Keratinocyte (primary cell): Measurements from ENCODE around the gene CTCF. TPM values are rescaled to one million over a fixed set of nuclear protein-coding genes. Genes with fewer than 3 reads are reported as not detected.

Experiments
- DNase-seq: peaks from one replicate; pipeline ENCODE4 v3.0.0-alpha.2; 2011; ENCODE audit warnings: low read depth, missing footprints, low spot score
- FAIRE-seq: peaks from 2 replicates; lab custom pipeline; 2011; peaks lifted over from hg19 to GRCh38; lab: Jason Lieb, UNC
- H2AFZ ChIP-seq: 2 replicates; pipeline ENCODE4 v1.6.0; 2012; ENCODE audit warnings: low read length, control low read depth, inconsistent platforms; ENCODE audit not compliant: control insufficient read depth
- H3K27ac ChIP-seq: 2 replicates; pipeline ENCODE4 v1.5.1; 2011; ENCODE audit warnings: low read length; ENCODE audit not compliant: control insufficient read depth, insufficient read depth
- H3K27me3 ChIP-seq: 3 replicates; pipeline ENCODE4 v1.6.0; 2011; ENCODE audit warnings: low read length; ENCODE audit not compliant: control insufficient read depth, insufficient read depth; ENCODE audit errors: extremely low read depth
- H3K36me3 ChIP-seq, 2 experiments: 2 replicates in 1 of 2; 3 replicates in 1 of 2; pipeline ENCODE4 v1.5.1; 2011; ENCODE audit warnings: low read length in 2 of 2, mild to moderate bottlenecking in 1 of 2; ENCODE audit not compliant: control insufficient read depth in 2 of 2, insufficient read depth in 2 of 2; ENCODE audit errors: extremely low read depth in 1 of 2
- H3K4me1 ChIP-seq: 3 replicates; pipeline ENCODE4 v1.5.1; 2011; ENCODE audit warnings: low read length; ENCODE audit not compliant: control insufficient read depth, insufficient read depth; ENCODE audit errors: extremely low read depth
- H3K4me2 ChIP-seq: 3 replicates; pipeline ENCODE4 v1.6.0; 2011; ENCODE audit warnings: low read depth, low read length; ENCODE audit not compliant: control insufficient read depth, insufficient read depth; ENCODE audit errors: extremely low read depth
- H3K4me3 ChIP-seq, 3 experiments: fragments of 200-600 bp in 1 of 3; sonication (generic) in 1 of 3; 2 replicates in 2 of 3; 3 replicates in 1 of 3; pipeline ENCODE4 v1.5.1; 2011 to 2016; ENCODE audit warnings: low read length in 3 of 3, mild to moderate bottlenecking in 3 of 3, control low read depth in 2 of 3, inconsistent platforms in 1 of 3, low read depth in 1 of 3, mixed read lengths in 1 of 3, mixed run types in 1 of 3, moderate library complexity in 1 of 3; ENCODE audit not compliant: control insufficient read depth in 2 of 3, insufficient read depth in 2 of 3; ENCODE audit errors: extremely low read depth in 1 of 3
- H3K79me2 ChIP-seq: 2 replicates; pipeline ENCODE4 v1.6.0; 2012; ENCODE audit warnings: low read length; ENCODE audit not compliant: control insufficient read depth, insufficient read depth
- H3K9ac ChIP-seq: 3 replicates; pipeline ENCODE4 v1.6.0; 2011; ENCODE audit warnings: low read length; ENCODE audit not compliant: control insufficient read depth, insufficient read depth; ENCODE audit errors: extremely low read depth
- H3K9me1 ChIP-seq: 3 replicates; pipeline ENCODE4 v1.6.0; 2011; ENCODE audit warnings: low read length; ENCODE audit not compliant: control insufficient read depth, insufficient read depth; ENCODE audit errors: extremely low read depth
- H3K9me3 ChIP-seq: 2 replicates; pipeline ENCODE4 v1.5.1; 2012; ENCODE audit warnings: low read depth, low read length; ENCODE audit not compliant: control insufficient read depth
- H4K20me1 ChIP-seq: 3 replicates; pipeline ENCODE4 v1.6.0; 2011; ENCODE audit warnings: low read length; ENCODE audit not compliant: control insufficient read depth, insufficient read depth; ENCODE audit errors: extremely low read depth
- CTCF ChIP-seq, 3 experiments: IDR thresholded peaks in 1 of 3; conservative IDR thresholded peaks in 1 of 3; optimal IDR thresholded peaks in 1 of 3; 2 replicates in 2 of 3; 3 replicates in 1 of 3; pipeline versions ENCODE3 to v1.5.1; 2011; ENCODE audit warnings: low read length in 3 of 3, mild to moderate bottlenecking in 3 of 3, moderate library complexity in 2 of 3, control low read depth in 1 of 3, inconsistent platforms in 1 of 3; ENCODE audit not compliant: insufficient read depth in 2 of 3; ENCODE audit errors: extremely low read depth in 1 of 3
- EZH2 ChIP-seq: IDR thresholded peaks from one replicate; pipeline ENCODE4 v1.6.1; 2012; ENCODE audit warnings: inconsistent platforms, mild to moderate bottlenecking, low read length, moderate library complexity
- dilution Hi-C: fragments of 300-500 bp; cut with MboI; formaldehyde crosslinking; loops from one replicate; pipeline ENCODE4 v1.7.0; 2020; ENCODE audit warnings: low sequenced_read_pairs; ENCODE audit not compliant: extremely low pct_ligation_motif_present
- polyA plus RNA-seq, 5 experiments: library from polyadenylated mRNA; depleted of rRNA in 3 of 5; stranded (reverse) in 3 of 5; stranded (forward) in 1 of 5; unstranded in 1 of 5; fragments of >200 nt; gene quantifications; 1 replicate in 1 of 5; 2 replicates in 3 of 5; 3 replicates in 1 of 5; pipeline versions ENCODE4 v1.2.1 to v1.2.3, GENCODE V29; 2011 to 2012; ENCODE audit warnings: missing spikeins in 2 of 5, low read depth in 1 of 5, low replicate concordance in 1 of 5

Gene CTCF
- polyA plus RNA-seq, 1 donor (not counting 4 experiments of a cell fraction or from before 2014, with no cell fraction given): 21.4 TPM

GRCh38 chr16:67663877-67664222 lies 101.5 kb downstream of the CTCF start:
- no peak for DNase-seq
- Histone ChIP-seq H3K9me1 (no peaks in the 10 kb centered on the region), H3K4me3 (no peak overlapping the region), H3K36me3 (peaks cover 1 to 6% of the 10 kb centered on the region in 2 experiments), H3K9ac (no peak overlapping the region), H2AFZ (no peak overlapping the region), H3K4me2 (no peak overlapping the region), H3K9me3 (no peaks in the 10 kb centered on the region), H3K79me2 (peaks cover 10% of the 10 kb centered on the region), H3K4me1 (peaks cover 19% of the 10 kb centered on the region), H3K27me3 (no peaks in the 10 kb centered on the region), H4K20me1 (no peaks in the 10 kb centered on the region), H3K27ac (no peak overlapping the region)
- dilution Hi-C loops: no loop called here
- no peak for TF ChIP-seq CTCF (optimal IDR thresholded peaks at IDR 0.05 in 1 of 3, IDR thresholded peaks at IDR 0.05 in 1 of 3, conservative IDR thresholded peaks at IDR 0.05 in 1 of 3; ENCODE audit: extremely low read depth in 1 of 3, insufficient read depth in 2 of 3, low read length in 3 of 3)
- TF ChIP-seq EZH2: no peak
- FAIRE-seq: no peak

- FAIRE-seq (no peak), DNase-seq (no peak)
- no peak overlapping the region for H3K4me2 ChIP-seq
- H3K4me3 ChIP-seq: no peak overlapping the region
- H3K9me1 ChIP-seq: no peaks in the 10 kb centered on the region
- H4K20me1 ChIP-seq: no peaks in the 10 kb centered on the region
- H3K4me1 ChIP-seq: peaks cover 15% of the 10 kb centered on the region
- H3K27me3 ChIP-seq: no peaks in the 10 kb centered on the region
- no peak overlapping the region for H2AFZ ChIP-seq
- H3K36me3 ChIP-seq: peaks cover 1 to 5% of the 10 kb centered on the region in 2 experiments
- no peak overlapping the region for H3K27ac ChIP-seq
- peaks cover 6% of the 10 kb centered on the region for H3K79me2 ChIP-seq
- TF ChIP-seq EZH2 (no peak), CTCF (optimal IDR thresholded peaks at IDR 0.05 in 1 of 3, IDR thresholded peaks at IDR 0.05 in 1 of 3, conservative IDR thresholded peaks at IDR 0.05 in 1 of 3; ENCODE audit: extremely low read depth in 1 of 3, insufficient read depth in 2 of 3, low read length in 3 of 3) (no peak)
- dilution Hi-C loops: no loop called here
- no peak overlapping the region for H3K9ac ChIP-seq
- H3K9me3 ChIP-seq: no peaks in the 10 kb centered on the region
Observed at GRCh38 chr16:67664258-67664657, 101.9 kb downstream of the CTCF start.
